ENCODE results near the gene KIAA1614.

Gene KIAA1614

GRCh38 chr1:180927348-180927747 is 14.7 kb downstream of the KIAA1614 start:
- DNase-seq, result no peak

GRCh38 chr1:180927841-180928240 is 15.1 kb downstream of the KIAA1614 start:
- no peak for DNase-seq

DNA sequence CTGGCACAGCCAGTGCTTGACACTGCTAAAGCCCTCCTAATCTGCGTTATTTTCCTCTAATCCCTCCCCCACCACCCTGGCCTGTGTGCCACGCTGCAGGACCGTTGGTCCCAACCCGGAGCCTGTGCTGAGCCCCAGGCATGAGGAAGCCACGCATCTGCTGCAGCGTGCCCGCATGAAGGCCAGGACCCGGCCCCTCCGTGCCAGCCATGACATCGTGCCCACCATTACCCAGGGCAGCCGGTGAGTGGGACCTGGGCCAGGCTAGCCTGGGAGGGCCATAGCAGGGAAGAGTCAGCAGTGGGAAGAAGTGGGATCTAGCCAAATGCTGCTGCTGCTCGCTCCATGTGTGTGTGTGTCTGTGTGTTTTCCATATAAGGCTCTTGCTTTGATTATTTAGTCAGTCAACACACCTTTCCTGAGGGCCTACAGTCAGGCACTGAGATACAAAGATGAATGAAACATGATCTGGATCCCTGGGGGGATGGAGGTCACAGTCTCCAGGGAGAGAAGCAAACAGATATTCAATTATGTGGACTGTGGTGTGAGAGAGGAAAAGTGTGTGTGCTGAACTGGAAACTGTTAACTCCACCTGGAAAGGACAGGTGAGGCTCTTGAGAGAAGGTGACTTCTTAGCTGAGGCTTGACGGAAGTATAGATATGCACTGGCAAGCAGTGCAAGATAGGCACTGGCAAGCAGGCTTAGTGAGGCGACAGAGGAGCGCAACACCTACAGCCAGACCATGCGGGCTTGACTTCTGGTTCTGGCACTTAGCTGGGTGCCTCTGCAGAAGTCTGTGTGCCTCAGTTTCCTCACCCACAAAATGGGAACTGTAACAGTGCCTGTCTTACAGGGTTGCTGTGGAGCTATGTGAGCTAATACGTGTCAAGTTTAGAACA is 15.9 kb downstream of the KIAA1614 start:
- DNase-seq, result peak; percentile 98

DNA sequence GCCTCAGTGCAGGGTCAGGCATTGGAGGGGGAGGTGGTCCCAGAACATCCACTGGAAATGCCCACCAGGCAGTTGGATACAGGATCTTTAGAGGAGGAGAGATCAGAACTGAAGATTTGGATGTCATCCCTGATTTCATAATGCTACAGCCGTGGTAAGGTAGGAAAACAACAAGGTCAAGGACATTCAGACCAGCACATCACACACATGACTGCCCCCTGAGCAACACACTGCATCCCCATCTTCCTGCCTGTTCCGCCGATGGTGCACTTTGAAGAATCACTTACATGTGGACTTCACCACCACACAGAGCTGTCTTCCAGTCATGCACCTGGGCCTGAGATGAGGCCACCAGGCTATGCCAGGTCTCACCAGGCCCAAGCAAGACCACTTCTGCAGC is 16.7 kb downstream of the KIAA1614 start:
- no peak for DNase-seq

GRCh38 chr1:180930687-180931086 is 18.0 kb downstream of the KIAA1614 start:
- no peak for DNase-seq

DNA sequence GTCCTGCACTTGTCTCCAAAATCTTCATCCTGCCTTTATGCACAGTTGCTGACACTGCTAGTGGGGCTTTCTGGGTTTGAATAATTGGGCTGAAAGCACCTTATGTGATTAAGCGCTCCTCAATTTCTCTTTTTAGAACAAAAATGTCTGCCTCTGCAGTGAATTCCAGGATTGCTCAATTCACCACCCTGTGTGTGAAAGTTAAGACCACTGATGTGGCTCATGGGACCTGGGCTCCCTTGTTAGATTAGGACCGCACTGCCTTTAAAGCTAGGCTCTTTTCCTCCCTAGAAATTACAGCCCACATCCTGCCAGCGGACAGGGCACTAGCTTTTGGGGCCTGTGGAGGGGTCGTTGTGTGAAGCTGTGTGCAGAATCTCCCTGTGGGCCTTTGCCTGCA is 18.8 kb downstream of the KIAA1614 start:
- no peak for DNase-seq

DNA sequence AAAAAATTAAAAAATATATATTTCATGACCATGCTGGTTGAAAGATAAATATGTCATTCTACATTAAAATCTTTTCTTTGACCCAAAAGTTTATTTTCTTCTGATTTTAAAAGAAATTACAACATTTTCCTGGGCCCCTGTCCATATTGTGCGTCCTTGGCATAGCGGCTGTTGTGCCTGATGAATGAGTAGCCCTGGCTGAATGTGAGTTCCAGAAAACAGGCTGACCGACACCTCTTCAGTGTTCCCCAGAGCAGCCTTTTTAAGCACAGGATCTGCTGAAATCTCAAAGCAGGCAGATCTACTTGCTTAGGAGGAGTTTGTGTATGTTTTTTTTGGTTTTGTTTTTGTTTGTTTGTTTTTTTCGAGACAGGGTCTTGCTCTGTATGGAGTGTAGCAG is 19.7 kb downstream of the KIAA1614 start:
- no peak for DNase-seq

GRCh38 chr1:180933141-180933540 is 20.4 kb downstream of the KIAA1614 start:
- DNase-seq, result no peak

DNA sequence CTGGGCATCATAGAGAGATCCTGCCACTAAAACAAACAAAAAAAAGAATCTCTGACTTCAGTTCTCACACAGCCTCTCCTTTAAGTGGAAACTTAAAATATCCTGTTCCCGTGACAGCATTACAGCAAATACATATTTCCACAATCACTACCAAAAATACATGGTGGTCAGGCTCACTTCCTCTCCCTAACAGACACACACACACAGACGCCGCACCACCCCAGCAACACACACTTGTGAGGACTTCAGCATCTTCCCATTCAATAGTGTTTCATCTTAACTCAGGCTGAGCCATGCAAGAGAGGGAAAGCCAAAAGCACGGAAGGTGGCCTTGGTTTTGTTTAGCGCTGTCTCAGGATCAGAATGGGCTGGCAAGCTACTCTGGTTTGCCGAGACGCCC is 21.9 kb downstream of the KIAA1614 start:
- no peak for DNase-seq

- DNase-seq, result no peak
Observed at GRCh38 chr1:180935326-180936109, 22.8 kb downstream of the KIAA1614 start.

GRCh38 chr1:180936110-180937011 is 23.7 kb downstream of the KIAA1614 start:
- DNase-seq, result no peak

- no peak for DNase-seq
Observed at GRCh38 chr1:180937012-180937372, 24.3 kb downstream of the KIAA1614 start.

DNA sequence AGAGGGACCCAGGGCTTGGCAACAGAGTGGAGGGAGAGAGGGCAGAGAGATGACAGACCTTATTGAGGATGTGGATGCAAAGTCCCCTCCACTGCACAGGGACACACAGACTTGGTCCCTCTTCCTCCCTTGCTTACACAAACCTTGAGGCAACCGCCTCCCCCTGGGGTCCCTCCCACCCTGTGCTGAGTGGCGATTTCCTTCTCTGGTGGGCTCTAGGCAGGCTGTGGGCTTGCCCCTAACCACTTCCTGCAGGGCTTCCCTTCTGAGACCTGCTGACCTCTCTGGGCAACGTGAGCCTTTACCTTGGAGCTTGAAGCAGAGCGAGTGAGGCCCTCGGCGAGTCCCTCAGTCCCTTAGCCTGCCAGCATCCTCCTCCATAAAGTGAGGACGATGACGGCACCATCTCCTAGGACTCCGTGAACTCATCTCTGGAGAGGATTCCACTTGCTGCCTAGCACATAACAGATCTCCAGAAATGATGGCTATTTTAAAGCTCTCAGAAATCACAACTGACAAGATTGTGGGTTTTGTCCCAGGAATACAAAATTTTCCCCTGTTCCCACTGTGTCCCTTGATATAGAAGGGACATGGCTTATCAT is 25.0 kb downstream of the KIAA1614 start:
- DNase-seq, result no peak

- no peak for DNase-seq
Observed at GRCh38 chr1:180939073-180939710, 26.5 kb downstream of the KIAA1614 start.

DNA sequence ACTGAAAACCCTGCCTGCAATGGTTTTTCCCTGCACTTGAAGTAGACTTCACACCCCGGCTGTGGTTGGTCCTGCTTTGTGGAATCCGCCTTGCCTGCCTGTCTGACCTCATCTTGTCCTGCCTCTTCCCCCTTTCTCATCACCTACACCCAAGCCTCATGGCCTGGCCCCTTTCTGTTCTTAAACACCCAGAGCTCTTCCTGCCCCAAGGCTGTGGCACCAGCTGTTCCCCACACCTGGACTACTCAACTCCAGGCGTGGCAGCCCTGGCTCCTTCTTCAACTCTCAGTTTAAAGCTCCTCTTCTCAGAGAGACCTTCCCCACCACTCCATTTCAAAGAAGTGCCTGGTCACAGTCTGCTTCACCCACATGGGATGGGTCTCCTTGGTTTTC is 27.0 kb downstream of the KIAA1614 start:
- DNase-seq, result no peak

DNA sequence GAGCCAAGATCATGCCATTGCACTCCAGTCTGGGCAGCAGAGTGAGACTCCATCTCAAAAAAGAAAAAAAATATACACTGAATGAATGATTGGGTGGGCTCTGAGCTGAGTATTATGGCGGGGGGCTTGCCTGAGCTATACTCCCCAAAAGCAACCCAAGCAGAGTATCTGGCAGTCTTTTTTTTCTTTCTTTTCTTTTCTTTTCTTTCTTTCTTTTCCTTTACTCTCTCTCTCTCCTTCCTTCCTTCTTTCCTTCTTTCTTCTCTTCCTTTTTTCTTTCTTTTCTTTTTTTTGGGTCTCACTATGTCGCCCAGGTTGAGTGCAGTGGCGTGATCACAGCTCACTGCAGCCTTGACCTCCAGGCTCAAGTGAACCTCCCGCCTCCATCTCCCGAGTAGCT is 27.7 kb downstream of the KIAA1614 start:
- no peak for DNase-seq

DNA sequence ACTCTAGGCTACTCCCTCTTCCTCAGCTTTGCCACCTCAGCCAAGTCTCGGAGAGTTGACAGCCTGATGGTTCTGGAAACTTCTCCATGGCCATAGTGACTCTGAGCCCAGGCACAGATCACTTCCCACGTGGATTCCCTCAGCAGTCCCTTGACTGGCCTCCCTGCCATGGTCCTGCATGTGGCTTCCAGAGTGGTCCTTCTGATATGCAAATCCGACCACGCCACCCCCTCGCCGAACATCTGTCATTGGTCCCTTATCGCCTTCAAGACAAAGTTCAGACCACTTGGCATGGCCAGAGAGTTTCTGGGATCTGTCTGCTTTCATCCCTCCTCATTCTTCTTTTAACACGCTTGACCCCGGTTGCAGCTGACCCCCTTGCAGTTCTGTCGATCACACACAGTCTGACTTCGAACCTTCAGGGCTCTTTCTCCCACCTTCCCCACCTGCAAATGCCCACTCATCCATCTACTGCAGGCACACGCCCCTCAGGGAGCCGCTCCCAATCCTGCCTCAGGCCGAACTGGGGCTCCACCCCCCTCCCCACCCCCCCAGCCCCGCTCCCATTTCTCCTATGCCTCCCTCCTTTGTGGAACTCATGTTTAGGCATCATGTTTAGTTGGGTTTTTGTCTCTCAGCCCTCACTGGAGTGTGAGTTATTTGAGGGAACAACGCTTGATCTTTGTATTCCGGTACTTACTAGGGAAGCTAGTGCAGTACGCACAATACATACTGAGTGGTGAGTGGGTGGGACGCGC is 29.0 kb downstream of the KIAA1614 start:
- DNase-seq, result no peak

GRCh38 chr1:180945151-180945550 is 32.5 kb downstream of the KIAA1614 start:
- no peak for DNase-seq

DNA sequence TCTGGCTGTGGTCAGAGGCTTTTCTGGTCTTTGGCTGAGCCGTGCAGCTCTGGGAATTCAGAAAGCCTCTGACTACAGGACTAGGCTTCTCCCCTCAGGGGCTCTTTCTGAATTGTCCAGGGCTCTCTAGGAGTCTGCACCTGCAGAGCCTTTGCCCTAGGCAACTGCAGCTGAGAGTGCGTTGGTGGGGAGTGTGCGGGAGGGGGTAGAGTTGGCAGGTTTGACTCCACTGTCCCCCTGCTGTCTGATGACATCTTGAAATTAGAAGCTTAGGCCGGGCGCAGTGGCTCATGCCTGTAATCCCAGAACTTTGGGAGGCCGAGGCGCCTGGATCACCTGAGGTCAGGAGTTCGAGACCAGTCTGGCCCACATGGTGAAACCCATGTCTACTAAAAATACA is 32.9 kb downstream of the KIAA1614 start:
- DNase-seq, result no peak

DNA sequence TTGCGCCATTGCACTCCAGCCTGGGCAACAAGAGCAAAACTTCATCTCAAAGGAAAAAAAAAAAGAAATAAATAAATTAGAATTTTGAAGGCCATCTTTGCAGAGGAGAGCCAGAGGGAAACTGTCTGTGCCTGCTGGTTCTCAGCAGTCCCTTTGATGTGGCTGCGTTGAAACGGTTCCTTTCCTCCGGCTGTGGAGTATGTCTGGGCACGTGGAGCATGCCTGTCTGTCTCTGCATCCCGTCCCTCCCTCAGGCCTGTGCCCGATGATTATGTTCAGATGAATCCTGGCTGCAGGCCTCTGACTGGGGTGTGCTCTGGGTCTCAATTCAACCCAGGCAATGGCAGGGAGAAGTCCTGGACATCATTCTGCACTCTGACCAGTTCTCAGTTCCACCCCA is 33.4 kb downstream of the KIAA1614 start:
- no peak for DNase-seq
